Cardiac muscle cell (in vitro differentiated cells and primary cell): ENCODE data around the gene BANF2. TPM values are rescaled to one million over a fixed set of nuclear protein-coding genes. Genes with fewer than 3 reads are reported as not detected.

ENCODE experiments used
- DNase-seq, 2 donors: peaks; one replicate each; pipeline versions ENCODE4 v3.0.0 to v3.0.0-alpha.2; 2010 to 2017; ENCODE audit warnings: low read depth in 1 of 2, low spot score in 1 of 2
- H3K27ac ChIP-seq: fragments of 200-600 bp; sonication (generic); 2 replicates; pipeline ENCODE4 v1.5.1; 2016
- H3K27me3 ChIP-seq: fragments of 200-600 bp; sonication (generic); 2 replicates; pipeline ENCODE4 v1.6.0; 2016; ENCODE audit warnings: control low read depth
- H3K36me3 ChIP-seq: fragments of 200-600 bp; sonication (generic); 2 replicates; pipeline ENCODE4 v1.5.1; 2016; ENCODE audit warnings: control low read depth
- H3K4me1 ChIP-seq: fragments of 200-600 bp; sonication (generic); 2 replicates; pipeline ENCODE4 v1.8.1; 2017; ENCODE audit warnings: low read depth, mild to moderate bottlenecking, mixed run types
- H3K4me3 ChIP-seq: fragments of 200-600 bp; sonication (generic); 2 replicates; pipeline ENCODE4 v1.5.1; 2016; ENCODE audit warnings: mild to moderate bottlenecking
- H3K9me3 ChIP-seq: fragments of 200-600 bp; sonication (generic); 2 replicates; pipeline ENCODE4 v1.5.1; 2017; ENCODE audit warnings: low read depth, mild to moderate bottlenecking, control low read depth
- polyA plus RNA-seq: library from polyadenylated mRNA; unstranded; fragments of >200 nt; fragmentation: Nextera tagmentation; extraction: Ambion mirVana; gene quantifications from 2 replicates; pipeline ENCODE4 v1.2.1, GENCODE V29; 2016
- total RNA-seq: library from RNA; depleted of rRNA; stranded (reverse); fragments of >200 nt; gene quantifications from 2 replicates; pipeline ENCODE4 v1.2.3, GENCODE V29; 2016
- TF ChIP-seq, protein P1 (sequence below): IDR thresholded peaks from 2 replicates; pipeline ENCODE4 v1.5.1; 2012; ENCODE audit warnings: low read depth, mild to moderate bottlenecking, low read length

Gene BANF2
- total and polyA plus RNA-seq, 2 experiments from 2014 or later = not detected

DNA sequence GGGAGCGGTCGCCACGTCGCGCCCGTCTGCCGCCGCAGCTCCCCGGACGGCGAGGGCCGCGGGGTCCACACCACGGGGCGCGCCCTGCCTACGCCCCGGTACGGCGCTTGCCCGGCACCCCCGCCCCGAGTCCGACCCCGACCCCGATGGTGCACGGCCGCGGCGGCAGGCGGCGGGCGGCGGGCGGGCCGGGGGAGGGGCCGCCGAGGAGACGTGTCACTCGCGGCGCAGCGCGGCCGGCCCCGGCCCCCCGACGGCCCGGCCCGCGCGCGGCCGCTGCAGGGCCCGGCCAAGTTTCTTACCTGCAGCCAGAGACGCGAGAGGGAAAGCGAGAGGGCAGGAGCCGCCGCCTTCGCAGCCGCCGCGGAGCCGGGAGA is 18.1 kb upstream of the BANF2 start:
- Histone ChIP-seq H3K36me3 (no peaks in the 10 kb centered on the region), H3K4me1 (peaks cover 9% of the 10 kb centered on the region), H3K27me3 (no peaks in the 10 kb centered on the region), H3K27ac (peak overlapping the region; percentile 92), H3K9me3 (no peaks in the 10 kb centered on the region), H3K4me3 (peak overlapping the region; percentile 89)
- TF ChIP-seq, protein P1, sequence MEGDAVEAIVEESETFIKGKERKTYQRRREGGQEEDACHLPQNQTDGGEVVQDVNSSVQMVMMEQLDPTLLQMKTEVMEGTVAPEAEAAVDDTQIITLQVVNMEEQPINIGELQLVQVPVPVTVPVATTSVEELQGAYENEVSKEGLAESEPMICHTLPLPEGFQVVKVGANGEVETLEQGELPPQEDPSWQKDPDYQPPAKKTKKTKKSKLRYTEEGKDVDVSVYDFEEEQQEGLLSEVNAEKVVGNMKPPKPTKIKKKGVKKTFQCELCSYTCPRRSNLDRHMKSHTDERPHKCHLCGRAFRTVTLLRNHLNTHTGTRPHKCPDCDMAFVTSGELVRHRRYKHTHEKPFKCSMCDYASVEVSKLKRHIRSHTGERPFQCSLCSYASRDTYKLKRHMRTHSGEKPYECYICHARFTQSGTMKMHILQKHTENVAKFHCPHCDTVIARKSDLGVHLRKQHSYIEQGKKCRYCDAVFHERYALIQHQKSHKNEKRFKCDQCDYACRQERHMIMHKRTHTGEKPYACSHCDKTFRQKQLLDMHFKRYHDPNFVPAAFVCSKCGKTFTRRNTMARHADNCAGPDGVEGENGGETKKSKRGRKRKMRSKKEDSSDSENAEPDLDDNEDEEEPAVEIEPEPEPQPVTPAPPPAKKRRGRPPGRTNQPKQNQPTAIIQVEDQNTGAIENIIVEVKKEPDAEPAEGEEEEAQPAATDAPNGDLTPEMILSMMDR = no peak
- DNase-seq = no peak

DNA sequence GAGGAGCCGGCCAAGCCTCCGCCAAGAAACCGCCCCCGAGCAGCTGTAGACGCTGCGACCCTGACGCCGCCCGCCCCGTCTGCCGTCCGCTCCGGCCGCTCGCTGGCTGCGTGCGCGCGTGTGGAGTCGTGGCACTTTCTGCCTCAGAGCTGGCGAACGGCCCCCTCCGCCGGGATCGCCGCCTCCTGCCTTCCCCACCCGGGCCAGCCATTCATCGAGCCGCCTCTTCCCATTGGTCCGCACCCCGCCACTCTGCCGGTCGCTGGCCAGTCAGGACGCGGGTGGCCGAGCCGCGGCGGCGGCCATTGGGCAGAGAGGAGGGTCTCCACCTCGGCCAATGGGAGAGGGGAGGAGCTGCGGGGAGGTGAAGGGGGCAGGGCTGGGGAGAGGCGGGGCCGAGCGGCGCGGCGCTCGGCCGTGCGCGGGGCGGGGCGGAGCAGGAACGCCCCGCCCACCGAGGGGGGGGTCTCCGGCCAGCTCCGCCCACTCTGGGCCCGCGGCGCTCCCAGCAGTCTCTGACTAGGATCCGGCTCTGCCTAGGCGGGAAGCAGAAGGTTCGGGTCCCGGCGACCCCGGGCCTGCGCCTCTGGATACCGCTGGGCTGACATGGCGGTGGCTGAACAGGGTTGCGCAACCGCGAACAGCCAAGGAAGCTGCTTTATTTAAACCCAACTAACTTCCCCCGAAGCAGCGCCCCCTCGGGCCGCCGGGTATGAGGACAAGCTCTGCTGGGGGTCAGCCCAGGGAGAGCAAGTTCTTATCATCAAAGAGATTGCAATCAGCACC is 17.5 kb upstream of the BANF2 start, which contains the start of gene RRBP1:
TSS of gene RRBP1 (minus strand) at position 140 of the 786 bp plus-strand sequence. CDS start 21,735 bp downstream, outside the sequence.
- no peaks in the 10 kb centered on the region for H3K36me3 ChIP-seq
- H3K27me3 ChIP-seq = no peaks in the 10 kb centered on the region
- peak within 1 kb of the TSS; percentile 89 for H3K4me3 ChIP-seq
- H3K27ac ChIP-seq = peak within 1 kb of the TSS; percentile 92
- TF ChIP-seq, protein P1 = peak; percentile 71
- DNase-seq = peak; percentile 98 to 99
- H3K9me3 ChIP-seq = no peaks in the 10 kb centered on the region
- H3K4me1 ChIP-seq = peaks cover 9% of the 10 kb centered on the region

DNA sequence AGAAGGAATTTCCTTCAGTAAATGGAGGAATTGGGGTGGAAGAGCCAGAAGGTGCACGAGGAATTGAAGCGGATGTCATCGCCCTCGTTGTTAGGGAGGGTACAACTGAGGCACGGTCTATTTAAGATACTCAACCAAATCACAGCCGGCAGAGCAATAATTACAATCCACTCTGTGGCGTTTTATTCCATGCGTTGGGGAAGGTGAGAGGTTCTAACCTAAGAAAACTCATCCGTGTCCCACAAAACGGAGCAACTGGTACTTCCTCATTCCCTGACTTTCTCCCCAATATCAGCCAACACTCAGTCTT is 16.9 kb upstream of the BANF2 start:
- Histone ChIP-seq H3K4me1 (peaks cover 9% of the 10 kb centered on the region), H3K27ac (no peak overlapping the region), H3K9me3 (no peaks in the 10 kb centered on the region), H3K4me3 (peak overlapping the region; percentile 52), H3K36me3 (no peaks in the 10 kb centered on the region), H3K27me3 (no peaks in the 10 kb centered on the region)
- DNase-seq = no peak
- TF ChIP-seq, protein P1 = no peak

DNA sequence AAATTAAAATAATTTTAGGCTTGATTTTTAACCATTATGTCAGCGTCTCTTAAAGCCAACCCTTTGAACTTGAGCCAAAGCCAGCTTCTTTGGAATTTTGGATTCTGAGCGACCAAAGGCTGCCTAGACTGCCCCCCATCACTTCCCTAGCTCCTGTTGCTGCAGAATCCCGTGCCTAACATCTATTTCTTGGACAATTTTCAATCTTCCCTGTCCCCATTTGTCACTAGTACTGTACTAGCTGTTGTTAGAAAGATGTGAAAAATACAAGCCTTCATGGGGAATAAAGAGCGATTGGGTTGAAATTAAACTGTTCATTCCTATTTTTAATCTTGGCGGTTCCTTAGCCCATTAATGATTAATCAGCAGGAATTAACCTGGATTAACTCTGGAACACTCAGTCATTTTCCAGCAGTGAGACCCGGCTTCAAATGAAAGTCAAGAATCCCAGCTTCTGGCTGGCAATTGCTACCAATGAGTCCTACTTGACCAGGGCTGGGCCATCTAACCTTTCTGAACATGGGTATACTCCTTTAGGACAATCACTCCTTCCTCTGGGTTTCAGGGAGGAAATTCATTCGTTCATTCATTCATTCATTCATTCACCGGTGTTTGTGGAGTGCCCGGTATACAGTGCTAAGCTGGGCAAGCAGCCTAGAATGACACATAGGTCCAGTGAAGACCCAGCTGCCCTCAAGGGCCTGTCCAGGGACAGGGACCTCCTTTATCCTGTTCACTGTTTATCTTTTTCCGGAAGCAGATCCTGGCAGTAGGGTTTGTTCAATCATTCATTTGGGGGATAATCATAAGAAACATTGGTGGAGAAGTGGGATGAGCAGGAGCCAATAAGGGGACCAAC is 16.3 kb upstream of the BANF2 start:
- no peak for DNase-seq
- Histone ChIP-seq H3K9me3 (no peaks in the 10 kb centered on the region), H3K36me3 (no peaks in the 10 kb centered on the region), H3K27ac (no peak overlapping the region), H3K4me1 (peaks cover 9% of the 10 kb centered on the region), H3K27me3 (no peaks in the 10 kb centered on the region), H3K4me3 (no peak overlapping the region)
- TF ChIP-seq, protein P1 = no peak

DNA sequence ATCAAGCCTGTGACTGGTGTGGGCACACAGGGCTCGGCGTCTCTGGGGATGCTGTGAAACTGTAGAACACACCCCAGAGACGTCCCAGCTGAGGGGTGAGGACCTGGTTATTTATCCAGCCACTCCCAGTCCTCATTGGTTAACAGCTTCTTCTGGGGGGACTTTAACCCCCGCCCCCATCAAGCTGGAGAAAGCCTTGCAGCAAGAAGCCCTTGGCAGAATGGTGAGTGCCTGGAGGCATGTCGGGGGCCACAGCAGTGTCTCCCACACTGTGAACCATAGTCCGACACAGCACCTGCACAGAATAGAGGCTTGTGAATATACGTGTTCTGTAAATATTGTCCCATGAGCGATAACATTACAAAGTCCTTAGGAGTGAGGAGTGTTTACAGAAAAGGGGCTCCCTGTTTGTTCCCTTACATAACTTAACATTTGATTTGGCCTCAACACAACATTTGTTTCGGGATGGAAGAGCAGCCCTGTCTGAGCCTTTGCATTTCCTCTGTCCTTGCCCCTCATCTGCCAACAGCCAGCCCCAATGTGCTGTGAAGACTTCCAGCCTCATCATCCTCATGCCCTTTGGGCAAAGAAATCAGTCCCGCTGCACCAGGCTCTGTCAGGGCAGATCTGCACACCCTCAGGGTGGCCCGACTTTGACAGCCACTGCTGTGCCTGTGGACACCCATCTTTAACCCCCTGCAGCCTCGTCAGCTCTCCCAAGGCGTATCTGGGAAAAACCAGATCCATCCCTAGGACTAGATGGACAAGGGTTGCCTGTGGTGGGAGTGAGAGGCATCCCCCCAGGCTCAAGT is 15.5 kb upstream of the BANF2 start:
- Histone ChIP-seq H3K27ac (no peak overlapping the region), H3K9me3 (no peaks in the 10 kb centered on the region), H3K27me3 (no peaks in the 10 kb centered on the region), H3K4me1 (peaks cover 9% of the 10 kb centered on the region), H3K4me3 (no peak overlapping the region), H3K36me3 (no peaks in the 10 kb centered on the region)
- TF ChIP-seq, protein P1 = no peak
- no peak for DNase-seq
